Left ventricle myocardium inferior (tissue), 1 donor: ENCODE results near the gene PRDM16. TPM values are rescaled to one million over a fixed set of nuclear protein-coding genes. Genes with fewer than 3 reads are reported as not detected.

Experiments used
- DNase-seq: peaks from one replicate; pipeline ENCODE4 v3.0.0-alpha.2; 2020
- H3K27ac ChIP-seq: fragments of 200-600 bp; replicated peaks from 2 replicates; pipeline ENCODE4 v1.8.0; 2021
- H3K27me3 ChIP-seq: fragments of 200-600 bp; 2 replicates; pipeline ENCODE4 v1.8.0; 2021; ENCODE audit warnings: low read depth
- H3K36me3 ChIP-seq: fragments of 200-600 bp; 2 replicates; pipeline ENCODE4 v1.8.0; 2021
- H3K4me1 ChIP-seq: fragments of 200-600 bp; 2 replicates; pipeline ENCODE4 v1.8.0; 2021
- H3K4me3 ChIP-seq: fragments of 200-600 bp; 2 replicates; pipeline ENCODE4 v1.8.0; 2021; ENCODE audit warnings: mild to moderate bottlenecking, moderate library complexity
- H3K9me3 ChIP-seq: fragments of 200-600 bp; replicated peaks from 2 replicates; pipeline ENCODE4 v1.8.0; 2021
- CTCF ChIP-seq: fragments of 200-600 bp; IDR thresholded peaks from 2 replicates; pipeline ENCODE4 v1.8.0; 2021; ENCODE audit warnings: antibody characterized with exemption, mild to moderate bottlenecking, borderline replicate concordance
- intact Hi-C: fragments of 100-400 bp; cut with micrococcal nuclease; formaldehyde crosslinking; loops from one replicate; pipeline ENCODE4 v1.11.0; 2022
- total RNA-seq: library from RNA; stranded (reverse); fragmentation: NEBNext Ultra II Directional; extraction: Animal tissue kit (Norgen Biotek cat#: 25700); gene quantifications from one replicate; pipeline ENCODE4 v1.2.1, GENCODE V29; 2021
- donor health status: DM: no; HTN: yes; CAD: no; lungs with severe emphysema.

Gene PRDM16
- total RNA-seq, 1 donor from 2014 or later = 16.6 TPM

GRCh38 chr1:3188150-3188971 lies 119.4 kb downstream of the PRDM16 start:
- TF ChIP-seq CTCF = no peak
- no peak for DNase-seq
- intact Hi-C loops = no loop called here
- no peaks in the 10 kb centered on the region for H3K9me3 ChIP-seq
- peak overlapping the region; percentile 85 for H3K27ac ChIP-seq
- H3K4me1 ChIP-seq = peaks cover 39% of the 10 kb centered on the region
- H3K27me3 ChIP-seq = no peaks in the 10 kb centered on the region
- no peaks in the 10 kb centered on the region for H3K36me3 ChIP-seq
- H3K4me3 ChIP-seq = peak overlapping the region; percentile 17

GRCh38 chr1:3190256-3191041 lies 121.4 kb downstream of the PRDM16 start:
- Histone ChIP-seq H3K27ac (no peak overlapping the region), H3K4me1 (peaks cover 37% of the 10 kb centered on the region), H3K4me3 (no peak overlapping the region), H3K9me3 (no peaks in the 10 kb centered on the region), H3K36me3 (no peaks in the 10 kb centered on the region), H3K27me3 (no peaks in the 10 kb centered on the region)
- intact Hi-C loops = no loop called here
- TF ChIP-seq CTCF = no peak
- no peak for DNase-seq

GRCh38 chr1:3192361-3192760 lies 123.4 kb downstream of the PRDM16 start:
- peaks cover 37% of the 10 kb centered on the region for H3K4me1 ChIP-seq
- TF ChIP-seq CTCF = no peak
- intact Hi-C loops = no loop called here

GRCh38 chr1:3192825-3193224 lies 123.8 kb downstream of the PRDM16 start:
- no peaks in the 10 kb centered on the region for H3K9me3 ChIP-seq
- no peak for TF ChIP-seq CTCF
- no peaks in the 10 kb centered on the region for H3K27me3 ChIP-seq
- H3K4me1 ChIP-seq = peaks cover 37% of the 10 kb centered on the region
- no peak overlapping the region for H3K27ac ChIP-seq
- intact Hi-C loops = no loop called here
- no peak for DNase-seq
- H3K4me3 ChIP-seq = no peak overlapping the region
- H3K36me3 ChIP-seq = no peaks in the 10 kb centered on the region

More at GRCh38 chr1:3192361-3192760, 123.4 kb downstream of the PRDM16 start:
- no peak overlapping the region for H3K27ac ChIP-seq
- no peaks in the 10 kb centered on the region for H3K36me3 ChIP-seq
- no peaks in the 10 kb centered on the region for H3K27me3 ChIP-seq
- H3K9me3 ChIP-seq = no peaks in the 10 kb centered on the region
- DNase-seq = no peak
- H3K4me3 ChIP-seq = no peak overlapping the region

GRCh38 chr1:3193811-3194210 lies 124.8 kb downstream of the PRDM16 start:
- Histone ChIP-seq H3K4me1 (peaks cover 37% of the 10 kb centered on the region), H3K9me3 (no peaks in the 10 kb centered on the region), H3K36me3 (no peaks in the 10 kb centered on the region), H3K27me3 (no peaks in the 10 kb centered on the region), H3K27ac (no peak overlapping the region), H3K4me3 (no peak overlapping the region)
- TF ChIP-seq CTCF = no peak
- intact Hi-C loops = no loop called here
- DNase-seq = no peak
